ENCODE results near the gene SESN3.
"Not testable (repeated sequence)": the region's sequence is repeated elsewhere in the genome, so short reads cannot be mapped to it uniquely, and the experiment has no call there.

Gene SESN3

GRCh38 chr11:95232666-95233065 is 1.7 kb upstream of the SESN3 start:
- H3K9me3 ChIP-seq (ENCODE audit: control insufficient read depth, insufficient read depth, low read length) = no peaks in the 10 kb centered on the region
- H3K27me3 ChIP-seq (ENCODE audit: control insufficient read depth, insufficient read depth, low read length) = peaks cover 23% of the 10 kb centered on the region
- peak overlapping the region; percentile 72 for H3K27ac ChIP-seq (ENCODE audit: low read depth, low read length)
- peaks cover 51% of the 10 kb centered on the region for H3K4me1 ChIP-seq (ENCODE audit: control insufficient read depth, insufficient read depth, low read length)
- H3K9ac ChIP-seq (ENCODE audit: low read depth, low read length) = no peak overlapping the region; the same call in 1 of the 2 replicates
- H3K36me3 ChIP-seq (ENCODE audit: control insufficient read depth, insufficient read depth, low read length) = no peaks in the 10 kb centered on the region
- H3K4me3 ChIP-seq (ENCODE audit: low read depth, low read length) = peak overlapping the region; percentile 67

GRCh38 chr11:95231881-95232605 is 1.0 kb upstream of the SESN3 start:
- peak overlapping the region; percentile 67 for H3K4me3 ChIP-seq (ENCODE audit: low read depth, low read length)
- H3K4me1 ChIP-seq (ENCODE audit: control insufficient read depth, insufficient read depth, low read length) = peaks cover 51% of the 10 kb centered on the region
- no peaks in the 10 kb centered on the region for H3K36me3 ChIP-seq (ENCODE audit: control insufficient read depth, insufficient read depth, low read length)
- H3K9me3 ChIP-seq (ENCODE audit: control insufficient read depth, insufficient read depth, low read length) = no peaks in the 10 kb centered on the region
- peaks cover 23% of the 10 kb centered on the region for H3K27me3 ChIP-seq (ENCODE audit: control insufficient read depth, insufficient read depth, low read length)
- H3K27ac ChIP-seq (ENCODE audit: low read depth, low read length) = peak overlapping the region; percentile 72
- H3K9ac ChIP-seq (ENCODE audit: low read depth, low read length) = peak overlapping the region; percentile 49

- Histone ChIP-seq H3K27me3 (ENCODE audit: control insufficient read depth, insufficient read depth, low read length) (peaks cover 23% of the 10 kb centered on the region), H3K9ac (ENCODE audit: low read depth, low read length) (peak overlapping the region; percentile 30; the same call in 1 of the 2 replicates), H3K4me1 (ENCODE audit: control insufficient read depth, insufficient read depth, low read length) (peaks cover 48% of the 10 kb centered on the region), H3K9me3 (ENCODE audit: control insufficient read depth, insufficient read depth, low read length) (no peaks in the 10 kb centered on the region), H3K4me3 (ENCODE audit: low read depth, low read length) (peak overlapping the region; percentile 75), H3K36me3 (ENCODE audit: control insufficient read depth, insufficient read depth, low read length) (no peaks in the 10 kb centered on the region), H3K27ac (ENCODE audit: low read depth, low read length) (peak overlapping the region; percentile 63)
Observed at GRCh38 chr11:95230810-95231126, 234 bp downstream of the SESN3 start.

DNA sequence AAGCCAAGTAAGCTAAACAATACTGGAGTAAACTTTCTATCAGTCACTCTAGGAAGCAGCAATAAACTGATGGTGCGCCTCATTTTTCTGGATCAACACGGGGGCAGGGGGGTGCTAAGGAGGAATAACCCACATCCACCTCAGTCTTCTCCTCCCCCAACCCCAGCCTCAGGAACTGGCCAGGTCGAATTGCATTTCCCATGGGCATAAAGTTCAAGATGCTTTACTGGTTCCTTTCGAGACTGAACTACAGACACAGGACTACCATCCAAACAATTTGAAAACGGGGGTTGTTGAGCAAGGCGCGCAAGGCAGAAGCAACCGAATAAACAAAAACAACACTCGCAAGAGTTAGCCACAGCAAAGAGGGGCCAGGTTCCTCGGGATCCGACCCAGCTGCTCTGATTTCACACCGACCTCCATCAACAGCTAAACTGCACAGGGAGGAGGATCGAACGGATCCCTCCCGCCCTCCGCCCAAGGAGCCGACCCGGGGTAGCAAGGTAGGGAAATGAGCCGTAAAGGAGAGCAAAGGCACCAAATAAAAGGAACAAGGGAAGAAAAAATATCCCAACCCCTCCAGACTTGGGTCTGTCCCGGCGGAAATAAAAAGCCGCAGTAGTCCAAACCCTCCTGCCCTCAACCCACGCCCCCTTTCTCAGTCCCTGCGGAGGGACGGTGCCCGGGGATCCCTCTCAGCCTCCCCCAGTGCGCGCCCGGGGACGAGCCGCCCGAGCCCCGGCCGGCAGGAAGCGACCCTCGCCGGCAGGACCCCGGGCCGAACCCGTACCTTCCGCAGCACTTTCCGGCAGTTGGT is 801 bp downstream of the SESN3 start:
- Histone ChIP-seq H3K27me3 (ENCODE audit: control insufficient read depth, insufficient read depth, low read length) (peaks cover 23% of the 10 kb centered on the region), H3K27ac (ENCODE audit: low read depth, low read length) (peak overlapping the region; percentile 63)

DNA sequence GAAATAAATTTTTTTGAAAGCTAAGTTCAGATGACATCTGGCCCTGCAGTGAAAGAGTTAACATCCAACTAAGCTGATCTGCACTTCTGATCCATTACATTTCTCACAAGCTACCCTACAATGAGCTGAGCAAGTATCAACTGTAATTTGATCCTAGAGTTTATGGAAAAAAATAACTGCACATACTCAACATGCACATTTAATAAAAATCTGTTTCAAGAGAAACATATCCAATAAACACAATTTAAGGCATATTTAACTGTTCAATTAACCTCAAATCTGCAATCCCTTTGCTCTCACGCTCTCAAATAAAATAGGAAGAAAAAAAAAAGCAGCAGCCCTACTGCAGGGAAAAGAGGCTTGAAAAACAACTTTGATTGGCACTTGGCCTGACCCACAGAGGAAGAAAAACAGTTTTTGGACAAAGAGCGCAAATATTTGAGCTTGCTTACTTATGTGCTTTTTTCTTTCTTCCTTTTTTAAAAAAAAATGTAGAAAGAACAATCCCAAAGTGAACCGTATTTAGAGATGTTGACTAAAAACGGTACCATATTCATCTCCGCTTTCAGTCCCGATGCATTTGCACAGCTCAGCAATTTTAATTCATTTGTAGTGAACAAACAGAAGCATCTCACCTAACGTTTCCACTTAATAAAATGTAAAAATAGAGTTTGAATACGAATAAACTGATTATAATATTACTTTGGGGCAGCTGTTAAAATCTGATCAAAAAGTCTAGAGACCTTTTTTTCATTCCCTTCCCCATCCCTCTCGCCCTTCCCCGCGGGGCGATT is 1.6 kb downstream of the SESN3 start:
- H3K27me3 ChIP-seq (ENCODE audit: control insufficient read depth, insufficient read depth, low read length) = peaks cover 22% of the 10 kb centered on the region
- peak overlapping the region; percentile 27; the same call in 1 of the 2 replicates for H3K9ac ChIP-seq (ENCODE audit: low read depth, low read length)
- no peaks in the 10 kb centered on the region for H3K9me3 ChIP-seq (ENCODE audit: control insufficient read depth, insufficient read depth, low read length)
- no peaks in the 10 kb centered on the region for H3K36me3 ChIP-seq (ENCODE audit: control insufficient read depth, insufficient read depth, low read length)
- H3K4me1 ChIP-seq (ENCODE audit: control insufficient read depth, insufficient read depth, low read length) = peaks cover 40% of the 10 kb centered on the region
- peak overlapping the region; percentile 63 for H3K27ac ChIP-seq (ENCODE audit: low read depth, low read length)
- peak overlapping the region; percentile 75 for H3K4me3 ChIP-seq (ENCODE audit: low read depth, low read length)

More for the DNA sequence above, 801 bp downstream of the SESN3 start:
- H3K9ac ChIP-seq (ENCODE audit: low read depth, low read length) = peak overlapping the region; percentile 30; the same call in 1 of the 2 replicates
- no peaks in the 10 kb centered on the region for H3K9me3 ChIP-seq (ENCODE audit: control insufficient read depth, insufficient read depth, low read length)
- H3K36me3 ChIP-seq (ENCODE audit: control insufficient read depth, insufficient read depth, low read length) = no peaks in the 10 kb centered on the region
- H3K4me1 ChIP-seq (ENCODE audit: control insufficient read depth, insufficient read depth, low read length) = peaks cover 46% of the 10 kb centered on the region
- peak overlapping the region; percentile 75 for H3K4me3 ChIP-seq (ENCODE audit: low read depth, low read length)

- no peaks in the 10 kb centered on the region for H3K36me3 ChIP-seq (ENCODE audit: control insufficient read depth, insufficient read depth, low read length)
- peak overlapping the region; percentile 75 for H3K4me3 ChIP-seq (ENCODE audit: low read depth, low read length)
- H3K4me1 ChIP-seq (ENCODE audit: control insufficient read depth, insufficient read depth, low read length) = peaks cover 28% of the 10 kb centered on the region
- no peak overlapping the region for H3K27ac ChIP-seq (ENCODE audit: low read depth, low read length)
- no peak overlapping the region for H3K9ac ChIP-seq (ENCODE audit: low read depth, low read length)
- H3K9me3 ChIP-seq (ENCODE audit: control insufficient read depth, insufficient read depth, low read length) = no peaks in the 10 kb centered on the region
- peaks cover 10% of the 10 kb centered on the region for H3K27me3 ChIP-seq (ENCODE audit: control insufficient read depth, insufficient read depth, low read length)
Observed at GRCh38 chr11:95228081-95228749, 2.8 kb downstream of the SESN3 start.

DNA sequence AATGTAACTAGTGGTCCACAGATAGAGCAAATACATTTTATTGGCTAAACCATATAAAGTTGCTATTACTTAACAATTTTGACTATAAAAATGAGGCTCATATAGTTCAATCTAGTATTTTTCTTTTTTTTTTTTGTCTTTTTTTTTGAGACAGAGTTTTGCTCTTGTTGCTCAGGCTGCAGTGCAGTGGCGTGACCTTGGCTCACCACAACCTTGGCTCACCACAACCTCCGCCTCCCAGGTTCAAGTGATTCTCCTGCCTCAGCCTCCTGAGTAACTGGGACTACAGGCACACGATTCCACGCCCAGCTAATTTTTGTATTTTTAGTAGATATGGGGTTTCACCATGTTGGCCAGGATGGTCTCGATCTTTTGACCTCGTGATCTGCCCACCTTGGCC is 3.9 kb downstream of the SESN3 start:
- H3K4me1 ChIP-seq (ENCODE audit: control insufficient read depth, insufficient read depth, low read length) = peaks cover 19% of the 10 kb centered on the region
- not testable (repeated sequence) for H3K36me3 ChIP-seq (ENCODE audit: control insufficient read depth, insufficient read depth, low read length); H3K9ac ChIP-seq (ENCODE audit: low read depth, low read length); H3K4me3 ChIP-seq (ENCODE audit: low read depth, low read length); H3K9me3 ChIP-seq (ENCODE audit: control insufficient read depth, insufficient read depth, low read length); H3K27me3 ChIP-seq (ENCODE audit: control insufficient read depth, insufficient read depth, low read length); H3K27ac ChIP-seq (ENCODE audit: low read depth, low read length)

- Histone ChIP-seq H3K9me3 (ENCODE audit: control insufficient read depth, insufficient read depth, low read length) (no peaks in the 10 kb centered on the region), H3K4me3 (ENCODE audit: low read depth, low read length) (no peak overlapping the region), H3K36me3 (ENCODE audit: control insufficient read depth, insufficient read depth, low read length) (no peaks in the 10 kb centered on the region), H3K27me3 (ENCODE audit: control insufficient read depth, insufficient read depth, low read length) (no peaks in the 10 kb centered on the region), H3K27ac (ENCODE audit: low read depth, low read length) (no peak overlapping the region), H3K4me1 (ENCODE audit: control insufficient read depth, insufficient read depth, low read length) (peaks cover 6% of the 10 kb centered on the region; the same call in 1 of the 2 replicates), H3K9ac (ENCODE audit: low read depth, low read length) (no peak overlapping the region)
Observed at GRCh38 chr11:95222817-95223216, 8.2 kb downstream of the SESN3 start.

GRCh38 chr11:95219599-95219998 is 11.4 kb downstream of the SESN3 start:
- no peaks in the 10 kb centered on the region for H3K9me3 ChIP-seq (ENCODE audit: control insufficient read depth, insufficient read depth, low read length)
- no peak overlapping the region for H3K9ac ChIP-seq (ENCODE audit: low read depth, low read length)
- H3K27me3 ChIP-seq (ENCODE audit: control insufficient read depth, insufficient read depth, low read length) = no peaks in the 10 kb centered on the region

DNA sequence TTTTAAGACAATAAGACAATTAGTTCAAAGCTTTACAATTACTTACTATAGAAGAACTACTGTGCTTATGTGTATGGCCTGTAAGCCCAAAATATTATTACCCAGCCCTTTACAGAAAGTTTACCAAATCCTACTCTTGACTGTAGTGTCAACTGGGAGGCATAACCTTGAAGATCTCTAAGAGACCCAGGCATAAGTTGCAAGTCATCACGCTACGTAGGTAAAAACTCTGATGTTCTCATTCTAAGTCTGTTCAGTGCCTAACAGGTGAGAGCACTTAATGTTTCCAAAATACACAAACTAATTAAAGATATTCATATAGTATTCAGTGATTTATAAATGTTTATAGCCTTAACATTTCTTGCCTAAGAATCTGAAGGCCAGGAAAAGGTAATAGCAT is 12.9 kb downstream of the SESN3 start:
- Histone ChIP-seq H3K9me3 (ENCODE audit: control insufficient read depth, insufficient read depth, low read length) (no peaks in the 10 kb centered on the region), H3K27ac (ENCODE audit: low read depth, low read length) (no peak overlapping the region), H3K9ac (ENCODE audit: low read depth, low read length) (no peak overlapping the region), H3K4me3 (ENCODE audit: low read depth, low read length) (no peak overlapping the region), H3K36me3 (ENCODE audit: control insufficient read depth, insufficient read depth, low read length) (no peaks in the 10 kb centered on the region), H3K4me1 (ENCODE audit: control insufficient read depth, insufficient read depth, low read length) (no peaks in the 10 kb centered on the region), H3K27me3 (ENCODE audit: control insufficient read depth, insufficient read depth, low read length) (no peaks in the 10 kb centered on the region)

More at GRCh38 chr11:95219599-95219998, 11.4 kb downstream of the SESN3 start:
- no peak overlapping the region for H3K4me3 ChIP-seq (ENCODE audit: low read depth, low read length)
- no peak overlapping the region for H3K27ac ChIP-seq (ENCODE audit: low read depth, low read length)
- no peaks in the 10 kb centered on the region for H3K4me1 ChIP-seq (ENCODE audit: control insufficient read depth, insufficient read depth, low read length)
- H3K36me3 ChIP-seq (ENCODE audit: control insufficient read depth, insufficient read depth, low read length) = no peaks in the 10 kb centered on the region

Measured in HUES48 (cell line).